GM19193 (cell line): ENCODE results near the gene SMNDC1.

Experiments used
- POLR2A ChIP-seq: IDR thresholded peaks from 4 replicates; pipeline ENCODE4 v1.6.1; 2011; ENCODE audit not compliant: insufficient read depth, insufficient read length; ENCODE audit errors: extremely low read depth

SMNDC1 gene

DNA sequence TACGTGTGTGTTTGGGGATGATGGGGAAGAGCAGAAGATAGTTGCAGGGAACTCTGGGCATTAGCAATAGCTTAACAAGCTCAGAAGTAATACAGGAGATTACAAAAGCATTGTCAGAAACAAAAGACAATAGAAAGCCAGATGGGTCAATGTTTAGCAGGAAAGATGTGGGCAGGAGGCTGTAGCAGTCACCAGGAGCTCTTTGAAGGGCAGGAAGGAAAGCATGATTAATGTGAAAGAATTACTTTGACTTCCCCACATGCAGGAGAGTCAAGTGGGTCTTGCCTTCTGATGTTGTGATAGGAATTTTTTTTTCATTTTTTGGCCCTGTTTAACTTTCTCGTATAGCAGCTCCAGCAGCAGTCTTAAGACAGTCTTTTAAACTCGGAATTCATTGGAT is 6.0 kb upstream of the SMNDC1 start:
- no peak for TF ChIP-seq POLR2A

DNA sequence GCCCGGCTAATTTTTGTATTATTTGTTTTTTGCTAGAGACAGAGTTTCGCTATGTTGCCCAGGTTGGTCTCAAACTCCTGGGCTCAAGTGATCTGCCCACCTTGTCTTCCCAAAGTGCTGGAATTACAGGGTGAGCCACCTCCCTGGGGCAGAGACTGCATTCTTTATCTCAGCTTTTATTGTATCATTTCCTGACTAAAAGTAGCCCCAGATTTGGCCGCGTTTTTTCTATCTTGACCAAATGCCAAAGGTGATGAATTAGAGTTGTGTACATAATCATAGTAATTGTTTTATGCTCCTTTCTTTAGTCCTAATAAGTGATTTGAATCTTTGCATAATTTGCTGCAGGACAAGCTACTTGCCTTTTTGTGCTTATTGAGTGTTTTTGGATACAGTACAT is 3.1 kb upstream of the SMNDC1 start:
- no peak for TF ChIP-seq POLR2A

DNA sequence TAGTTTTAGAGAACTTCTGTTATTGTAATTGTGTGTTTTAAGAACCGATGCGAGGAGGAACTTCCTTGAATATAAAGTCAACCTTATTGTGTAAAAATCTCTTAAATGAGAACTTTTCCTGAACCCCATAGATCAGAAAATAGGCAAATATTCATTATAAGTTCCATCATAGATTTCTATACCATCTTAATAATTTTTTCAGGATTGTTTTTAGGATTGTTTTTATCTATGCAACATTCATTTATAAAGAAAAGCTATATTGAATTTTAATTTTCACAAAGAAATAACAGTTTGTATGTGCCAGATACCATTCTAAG is 1.7 kb upstream of the SMNDC1 start:
- TF ChIP-seq POLR2A = no peak

DNA sequence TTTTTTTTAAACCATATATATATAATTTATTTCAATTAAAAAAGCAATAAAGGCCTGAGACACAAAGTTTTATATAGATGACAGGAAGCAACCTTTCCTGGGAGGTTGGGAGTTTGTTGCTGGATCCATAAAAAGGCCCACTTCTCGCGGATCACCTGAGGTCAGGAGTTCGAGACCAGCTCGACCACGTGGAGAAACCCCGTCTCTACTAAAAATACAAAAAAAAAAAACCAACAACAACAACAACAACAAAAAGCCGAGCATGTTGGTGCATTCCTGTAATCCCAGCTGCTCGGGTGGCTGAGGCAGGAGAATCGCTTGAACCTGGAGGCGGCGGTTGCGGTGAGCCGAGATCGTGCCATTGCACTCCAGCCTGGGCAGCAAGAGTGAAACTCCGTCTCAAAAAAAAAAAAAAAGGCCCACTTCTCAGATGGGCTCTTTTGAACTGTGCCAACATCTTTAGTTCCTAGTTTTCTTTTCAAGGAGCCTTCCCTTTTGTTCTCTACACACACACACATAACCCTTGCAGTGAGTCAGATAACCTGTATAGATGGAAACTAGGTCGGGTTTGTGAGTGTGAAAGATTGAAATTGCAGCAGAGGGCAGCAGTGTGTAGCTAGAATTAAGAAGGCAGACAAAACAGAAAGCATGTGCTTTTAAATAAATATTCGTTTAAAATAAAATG is 1.2 kb upstream of the SMNDC1 start:
- TF ChIP-seq POLR2A = no peak

DNA sequence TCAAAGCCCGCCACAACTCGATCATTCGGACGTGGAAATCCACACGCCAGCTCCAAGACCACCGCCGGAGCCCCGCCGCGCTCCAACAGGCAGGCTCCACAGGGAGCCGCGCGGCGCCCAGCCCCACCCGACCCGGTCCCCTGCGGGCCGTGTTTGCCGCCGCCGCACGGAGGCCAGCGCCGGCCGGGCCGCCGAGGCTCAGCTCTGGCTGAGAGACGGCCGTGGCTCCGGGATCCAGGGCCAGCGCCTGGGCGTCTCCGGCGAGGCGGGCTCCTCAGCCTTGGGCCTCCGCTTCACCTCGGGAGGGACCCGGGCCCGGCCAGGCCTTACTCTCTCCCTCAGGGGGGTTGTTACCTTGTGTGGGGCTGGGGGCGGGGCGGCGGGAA is 333 bp downstream of the SMNDC1 start:
- no peak for TF ChIP-seq POLR2A

DNA sequence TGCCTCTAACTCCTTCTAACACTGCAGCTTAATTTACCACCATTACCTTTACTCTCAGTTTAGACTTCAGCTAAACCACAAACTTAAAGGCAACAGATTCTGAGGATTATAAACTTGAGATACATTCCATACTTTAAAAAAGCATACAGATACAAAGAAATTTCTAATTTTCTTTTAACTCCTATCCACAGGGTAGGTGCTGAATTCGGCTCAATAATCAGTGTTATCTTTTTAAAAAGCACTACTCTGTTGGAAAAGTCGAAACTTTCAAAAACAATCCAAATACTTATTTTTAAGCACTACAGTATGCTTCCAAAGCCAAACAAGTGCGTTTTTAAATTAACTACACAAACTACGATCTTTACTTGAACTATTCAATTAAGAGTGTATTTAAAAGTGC is 1.0 kb downstream of the SMNDC1 start:
- no peak for TF ChIP-seq POLR2A

DNA sequence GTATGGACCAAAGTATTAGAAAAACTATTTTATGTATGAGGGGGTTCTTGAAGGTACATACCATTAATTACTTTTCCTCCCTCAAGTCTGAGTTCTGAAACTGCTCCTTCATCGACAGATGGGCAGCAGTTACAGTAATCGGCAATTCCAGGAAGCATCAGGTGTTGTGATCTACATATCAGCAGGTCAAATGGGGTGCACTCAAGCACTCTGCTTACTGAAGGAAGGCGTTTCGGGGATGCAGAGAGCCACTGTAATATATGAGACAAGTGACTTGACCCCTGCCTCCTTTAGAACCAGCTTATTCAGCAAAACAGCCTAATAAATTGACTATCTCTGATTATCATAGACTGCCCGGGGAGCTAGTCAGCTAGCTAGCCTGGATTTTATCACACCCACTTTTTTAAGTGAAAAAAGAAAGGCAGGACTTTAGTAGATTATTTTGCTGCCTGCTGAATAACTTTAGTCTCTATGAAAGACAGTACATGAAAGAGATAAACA is 4.2 kb downstream of the SMNDC1 start:
- no peak for TF ChIP-seq POLR2A

DNA sequence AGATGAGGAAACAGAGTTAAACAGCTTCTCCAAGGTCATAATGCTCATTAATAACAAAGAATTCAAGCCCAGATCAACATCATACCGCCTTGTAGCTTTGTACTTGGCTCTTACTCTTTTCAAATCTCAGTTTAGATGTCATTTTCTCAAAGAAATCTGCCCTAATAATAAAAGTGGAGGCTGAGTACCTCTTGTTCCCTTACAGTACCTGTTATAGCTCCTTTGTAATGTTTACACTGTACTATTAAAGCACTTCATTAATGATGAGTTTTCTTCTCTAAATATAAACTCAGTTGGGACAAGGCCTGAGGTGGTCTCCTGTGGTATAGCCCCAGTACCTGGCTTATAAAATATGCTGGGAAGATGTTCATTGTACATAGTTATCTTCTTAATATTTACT is 7.8 kb downstream of the SMNDC1 start:
- TF ChIP-seq POLR2A = no peak

DNA sequence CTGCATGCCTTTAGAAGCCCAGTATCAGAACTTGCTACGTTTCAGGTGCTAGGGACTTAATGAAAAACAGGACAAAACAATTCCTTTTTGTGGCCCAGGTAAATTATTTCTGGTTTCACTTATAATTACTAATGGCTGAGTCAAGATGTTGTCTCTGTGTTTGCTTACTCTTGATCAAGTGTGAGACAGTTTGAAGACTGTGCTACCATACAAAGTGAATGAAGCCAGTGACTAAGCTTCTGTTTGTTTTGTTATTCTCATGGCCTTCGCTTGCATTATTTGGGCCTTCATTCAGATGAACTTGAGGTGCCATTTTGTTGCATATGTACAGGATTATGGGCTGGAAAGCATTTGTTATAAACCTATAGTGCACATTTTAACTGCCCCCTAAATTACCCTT is 17.9 kb downstream of the SMNDC1 start:
- no peak for TF ChIP-seq POLR2A

DNA sequence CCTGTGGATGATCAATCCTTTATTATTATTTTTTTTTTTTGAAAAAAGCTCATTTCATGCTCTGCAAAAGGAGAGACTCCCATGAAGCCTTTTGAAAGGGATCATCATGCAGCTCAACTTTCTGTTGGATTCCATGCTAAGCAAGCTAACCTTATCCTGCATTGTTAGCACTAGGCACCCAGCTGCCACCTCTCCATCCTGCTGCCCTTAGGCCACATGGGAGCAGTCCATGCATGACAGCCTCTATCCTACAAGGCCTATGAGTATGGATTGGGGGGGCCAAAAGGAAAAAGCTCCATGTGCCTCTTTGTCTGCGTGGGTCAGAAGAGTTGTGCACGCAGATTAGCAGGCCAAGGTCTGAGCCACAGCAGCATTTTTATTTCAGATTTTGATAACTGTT is 19.2 kb downstream of the SMNDC1 start:
- no peak for TF ChIP-seq POLR2A

DNA sequence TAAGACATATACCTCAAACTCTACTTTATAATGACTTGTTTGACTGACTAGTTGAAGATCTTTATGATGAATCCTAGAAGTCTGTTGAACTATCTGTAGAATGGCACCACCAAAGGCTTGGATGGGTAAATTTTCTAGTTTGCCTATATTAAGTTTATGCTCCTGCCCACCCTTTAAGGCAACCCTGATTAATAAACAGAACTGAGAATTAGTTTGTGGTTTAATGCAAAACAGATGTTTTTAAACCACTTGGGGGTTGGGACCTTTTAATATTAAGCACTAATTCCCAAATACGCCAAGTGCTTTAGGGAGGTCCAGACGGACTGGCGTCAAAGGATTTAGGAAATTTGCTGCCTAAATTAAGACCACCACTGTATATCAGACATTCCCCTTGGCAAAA is 20.5 kb downstream of the SMNDC1 start:
- TF ChIP-seq POLR2A = no peak

DNA sequence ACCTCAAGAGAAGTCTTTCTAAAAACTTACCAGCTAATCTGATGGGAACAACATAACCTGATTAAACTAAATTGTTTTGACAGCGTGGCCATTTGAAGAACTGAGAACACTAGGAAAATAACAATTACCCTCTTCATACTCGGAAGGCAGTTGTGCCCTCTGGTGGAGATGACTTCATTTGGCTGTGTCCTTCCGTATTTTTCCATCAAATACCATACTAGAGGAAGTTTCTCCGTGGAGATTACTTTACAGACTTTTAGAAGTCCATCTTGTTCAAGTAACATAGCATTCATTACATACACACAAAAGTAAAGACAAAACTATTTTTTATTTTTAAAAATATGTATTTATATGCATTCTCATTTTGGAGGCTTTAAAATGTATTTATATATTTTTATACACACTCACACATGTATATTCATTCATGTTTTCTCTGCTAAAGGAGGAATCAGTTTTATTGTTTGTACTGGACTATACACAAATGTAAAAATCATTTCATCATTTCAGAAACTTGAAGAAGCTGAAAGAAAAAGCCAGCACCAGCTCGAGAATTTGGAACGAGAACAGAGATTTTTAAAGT is 25.2 kb downstream of the SMNDC1 start:
- TF ChIP-seq POLR2A = no peak

DNA sequence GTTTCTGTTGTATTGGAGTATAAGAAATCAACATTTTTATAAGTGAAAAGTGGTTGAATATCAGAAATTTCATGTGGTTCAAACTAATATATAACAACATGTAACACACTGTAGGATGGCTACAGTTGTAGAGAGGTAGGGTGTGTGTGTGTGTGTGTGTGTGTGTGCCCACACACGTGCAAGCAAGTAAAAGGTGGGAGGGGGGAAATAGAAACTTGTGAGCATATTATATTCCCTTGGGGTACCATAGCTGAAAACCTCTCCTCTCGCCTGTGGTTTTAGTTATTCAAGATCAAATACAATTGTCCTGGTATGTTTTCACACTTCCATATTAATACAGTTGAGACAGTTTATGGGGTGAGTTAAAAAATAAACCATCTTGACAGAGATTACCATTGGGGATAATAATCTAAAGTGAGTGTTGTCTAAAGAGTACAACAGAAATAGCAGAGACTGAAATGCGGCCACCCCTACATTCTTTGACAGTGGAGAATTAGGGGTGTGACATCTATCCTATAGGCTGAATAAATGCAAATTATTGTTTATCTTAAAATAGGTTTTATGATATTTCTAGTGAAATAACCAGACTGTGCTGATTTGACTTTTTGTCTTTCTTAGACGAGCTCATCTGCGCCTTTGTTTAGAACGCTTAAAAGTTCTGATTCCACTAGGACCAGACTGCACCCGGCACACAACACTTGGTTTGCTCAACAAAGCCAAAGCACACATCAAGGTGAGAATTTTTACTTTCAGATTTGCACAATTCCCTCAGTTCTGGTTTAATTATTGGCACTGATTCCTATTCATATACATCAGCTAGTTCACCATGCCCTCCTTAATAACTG is 25.9 kb downstream of the SMNDC1 start:
- TF ChIP-seq POLR2A = no peak

DNA sequence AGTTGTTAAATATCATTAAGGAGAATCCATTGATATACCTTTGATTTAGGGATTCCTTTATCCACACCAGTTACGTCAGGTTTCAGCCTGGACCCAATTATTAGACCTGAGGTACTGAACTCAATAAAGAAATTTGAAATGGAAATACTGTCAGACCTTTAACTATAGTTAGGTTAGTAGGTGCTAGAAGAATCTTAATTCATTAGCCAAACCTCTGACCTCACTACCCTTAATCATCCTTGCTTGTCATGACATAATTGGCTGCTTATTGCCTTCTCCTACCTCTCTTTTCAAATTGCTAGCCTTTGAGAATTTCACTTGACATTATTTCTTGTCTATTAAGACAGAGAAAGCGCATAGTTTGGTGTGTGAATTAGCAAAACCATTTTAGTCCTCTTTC is 27.1 kb downstream of the SMNDC1 start:
- TF ChIP-seq POLR2A = no peak

DNA sequence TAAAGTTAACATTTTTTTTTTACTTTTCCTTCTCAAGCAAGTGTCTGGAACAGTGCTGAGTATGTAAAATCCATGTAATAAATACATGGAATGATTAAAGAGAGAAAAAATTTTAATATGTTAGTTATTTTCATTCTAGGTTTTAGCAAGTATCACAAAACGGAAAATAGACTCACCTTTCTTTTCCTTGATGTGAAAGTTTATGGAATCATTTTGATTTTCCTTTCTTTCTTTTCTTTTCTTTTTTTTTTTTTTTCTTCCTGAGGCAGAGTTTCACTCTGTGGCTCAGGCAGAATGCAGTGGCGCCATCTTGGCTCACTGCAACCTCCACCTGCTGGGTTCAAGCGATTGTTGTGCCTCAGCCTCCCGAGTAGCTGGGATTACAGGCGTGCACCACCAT is 28.1 kb downstream of the SMNDC1 start:
- TF ChIP-seq POLR2A = no peak
